Keratinocyte (primary cell): ENCODE data around the gene CUX1.

ENCODE experiments used
- CTCF ChIP-seq, 3 experiments: IDR thresholded peaks in 1 of 3; conservative IDR thresholded peaks in 1 of 3; optimal IDR thresholded peaks in 1 of 3; 2 replicates in 2 of 3; 3 replicates in 1 of 3; pipeline versions ENCODE3 to v1.5.1; 2011; ENCODE audit warnings: low read length in 3 of 3, mild to moderate bottlenecking in 3 of 3, moderate library complexity in 2 of 3, control low read depth in 1 of 3, inconsistent platforms in 1 of 3; ENCODE audit not compliant: insufficient read depth in 2 of 3; ENCODE audit errors: extremely low read depth in 1 of 3
- EZH2 ChIP-seq: IDR thresholded peaks from one replicate; pipeline ENCODE4 v1.6.1; 2012; ENCODE audit warnings: inconsistent platforms, mild to moderate bottlenecking, low read length, moderate library complexity

- TF ChIP-seq CTCF (optimal IDR thresholded peaks at IDR 0.05 in 1 of 3, IDR thresholded peaks at IDR 0.05 in 1 of 3, conservative IDR thresholded peaks at IDR 0.05 in 1 of 3; ENCODE audit: extremely low read depth in 1 of 3, insufficient read depth in 2 of 3, low read length in 3 of 3) = no peak
- no peak for TF ChIP-seq EZH2
These were observed 68.2 kb downstream of the CUX1 start for GRCh38 chr7:101885597-101885955.
